Neuronal stem cell (in vitro differentiated cells): ENCODE measurements around the gene CDCP2. TPM values are rescaled to one million over a fixed set of nuclear protein-coding genes. Genes with fewer than 3 reads are reported as not detected.

Experiments
- DNase-seq: peaks from one replicate; pipeline ENCODE4 v3.0.0-alpha.2; 2013; ENCODE audit warnings: low spot score
- H2AFZ ChIP-seq: one replicate; pipeline ENCODE4 v1.6.1; 2013; ENCODE audit warnings: mild to moderate bottlenecking, low read length, inconsistent platforms
- H2AK5ac ChIP-seq: 2 replicates; pipeline ENCODE4 v1.6.1; 2013; ENCODE audit warnings: low read depth, mild to moderate bottlenecking, inconsistent platforms, low read length, moderate library complexity, mixed read lengths
- H2BK120ac ChIP-seq: 2 replicates; pipeline ENCODE4 v1.6.1; 2013; ENCODE audit warnings: low read depth, mild to moderate bottlenecking, inconsistent platforms, low read length, moderate library complexity, mixed read lengths
- H2BK12ac ChIP-seq: one replicate; pipeline ENCODE4 v1.6.1; 2013; ENCODE audit warnings: low read length, inconsistent platforms
- H2BK15ac ChIP-seq: 2 replicates; pipeline ENCODE4 v1.6.1; 2013; ENCODE audit warnings: mild to moderate bottlenecking, low read length, inconsistent platforms, mixed read lengths
- H2BK5ac ChIP-seq: one replicate; pipeline ENCODE4 v1.6.1; 2013; ENCODE audit warnings: inconsistent platforms, mild to moderate bottlenecking, low read length, moderate library complexity
- H3K14ac ChIP-seq: one replicate; pipeline ENCODE4 v1.6.1; 2013; ENCODE audit warnings: low read length, inconsistent platforms
- H3K18ac ChIP-seq: 2 replicates; pipeline ENCODE4 v1.6.1; 2013; ENCODE audit warnings: low read length, inconsistent platforms
- H3K23ac ChIP-seq: 2 replicates; pipeline ENCODE4 v1.6.1; 2013; ENCODE audit warnings: low read depth, mild to moderate bottlenecking, mixed read lengths, low read length, inconsistent platforms; ENCODE audit not compliant: poor library complexity
- H3K27ac ChIP-seq: replicated peaks from 3 replicates; pipeline ENCODE4 v1.5.1; 2013; ENCODE audit warnings: low read length, inconsistent platforms
- H3K27me3 ChIP-seq, 3 experiments: 2 replicates each; pipeline ENCODE4 v1.6.1; 2013; ENCODE audit warnings: low read length in 3 of 3, mild to moderate bottlenecking in 2 of 3, inconsistent platforms in 1 of 3, low read depth in 1 of 3, mixed read lengths in 1 of 3, moderate library complexity in 1 of 3; ENCODE audit not compliant: control insufficient read depth in 3 of 3, insufficient read depth in 3 of 3
- H3K36me3 ChIP-seq, 2 donors: replicated peaks in 1 of 2; 2 replicates each; pipeline ENCODE4 v1.6.1; 2013; ENCODE audit warnings: low read length in 2 of 2; ENCODE audit not compliant: control insufficient read depth in 2 of 2, insufficient read depth in 2 of 2
- H3K4ac ChIP-seq: 2 replicates; pipeline ENCODE4 v1.6.1; 2013; ENCODE audit warnings: inconsistent platforms, mild to moderate bottlenecking, low read length, moderate library complexity
- H3K4me1 ChIP-seq, 2 donors: 1 replicate in 1 of 2; 2 replicates in 1 of 2; pipeline ENCODE4 v1.6.1; 2013; ENCODE audit warnings: low read length in 2 of 2, low read depth in 1 of 2; ENCODE audit not compliant: control insufficient read depth in 2 of 2, insufficient read depth in 1 of 2
- H3K4me2 ChIP-seq: one replicate; pipeline ENCODE4 v1.6.1; 2013; ENCODE audit warnings: mild to moderate bottlenecking, low read length, inconsistent platforms; ENCODE audit not compliant: insufficient read depth, poor library complexity, severe bottlenecking
- H3K4me3 ChIP-seq, 2 donors: 2 replicates each; pipeline ENCODE4 v1.5.1; 2013; ENCODE audit warnings: low read length in 2 of 2, mild to moderate bottlenecking in 2 of 2, inconsistent platforms in 1 of 2, moderate library complexity in 1 of 2
- H3K79me1 ChIP-seq: one replicate; pipeline ENCODE4 v1.6.1; 2013; ENCODE audit warnings: low read depth, mild to moderate bottlenecking, inconsistent platforms, low read length, moderate library complexity
- H3K9ac ChIP-seq: one replicate; pipeline ENCODE4 v1.6.1; 2013; ENCODE audit warnings: mild to moderate bottlenecking, low read depth, low read length, inconsistent platforms; ENCODE audit not compliant: poor library complexity
- H3K9me3 ChIP-seq, 2 donors: replicated peaks in 1 of 2; 2 replicates each; pipeline versions ENCODE3 to v1.6.1; 2013; ENCODE audit warnings: low read length in 2 of 2, mild to moderate bottlenecking in 2 of 2, inconsistent platforms in 1 of 2, low read depth in 1 of 2, mixed read lengths in 1 of 2, moderate library complexity in 1 of 2; ENCODE audit not compliant: control insufficient read depth in 2 of 2, insufficient read depth in 1 of 2
- H4K8ac ChIP-seq: one replicate; pipeline ENCODE4 v1.6.1; 2013; ENCODE audit warnings: low read depth, mild to moderate bottlenecking, inconsistent platforms, low read length, moderate library complexity
- H4K91ac ChIP-seq: one replicate; pipeline ENCODE4 v1.6.1; 2013; ENCODE audit warnings: low read length, low read depth, mild to moderate bottlenecking, inconsistent platforms; ENCODE audit not compliant: poor library complexity
- WGBS, 2 donors: extraction: QIAGEN DNeasy Blood & Tissue Kit; methylation state at CpG; one replicate each; pipeline ENCODE4 v1.1.7; 2013; ENCODE audit warnings: missing lambda C conversion rate in 2 of 2, mixed read lengths in 1 of 2; ENCODE audit not compliant: insufficient read length in 2 of 2, insufficient replicate concordance in 1 of 2; ENCODE audit errors: extremely low coverage in 2 of 2; 5-methylcytosine and 5-hydroxymethylcytosine counted together
- small RNA-seq: library from polyadenylated mRNA; stranded (forward); fragments of <200 nt; extraction: miRNeasy Mini kit (QIAGEN cat#:217004); gene quantifications from one replicate; pipeline ENCODE3, GENCODE V24; 2013; ENCODE audit not compliant: insufficient read depth

The CDCP2 gene

GRCh38 chr1:54086754-54087153 lies 66.0 kb downstream of the CDCP2 start:
- Histone ChIP-seq H2AFZ (no peak overlapping the region), H3K4ac (no peak overlapping the region), H2BK5ac (no peak overlapping the region), H2AK5ac (no peak overlapping the region), H3K4me2 (no peak overlapping the region), H3K18ac (no peak overlapping the region), H3K23ac (peak overlapping the region; percentile 77), H3K27ac (no peak overlapping the region), H3K4me3 (no peak overlapping the region), H4K91ac (no peak overlapping the region), H4K8ac (no peak overlapping the region), H2BK12ac (no peak overlapping the region), H2BK15ac (no peak overlapping the region), H2BK120ac (no peak overlapping the region), H3K79me1 (peaks cover 2% of the 10 kb centered on the region), H3K9me3 (no peaks in the 10 kb centered on the region), H3K14ac (no peak overlapping the region), H3K36me3 (peaks cover 0 to 7% of the 10 kb centered on the region in 2 donors), H3K27me3 (no peaks in the 10 kb centered on the region), H3K4me1 (no peaks in the 10 kb centered on the region), H3K9ac (no peak overlapping the region)
- no peak for DNase-seq
- WGBS, 2 donors, result no CpG with 5 or more reads among the region's 1 CpG

DNA sequence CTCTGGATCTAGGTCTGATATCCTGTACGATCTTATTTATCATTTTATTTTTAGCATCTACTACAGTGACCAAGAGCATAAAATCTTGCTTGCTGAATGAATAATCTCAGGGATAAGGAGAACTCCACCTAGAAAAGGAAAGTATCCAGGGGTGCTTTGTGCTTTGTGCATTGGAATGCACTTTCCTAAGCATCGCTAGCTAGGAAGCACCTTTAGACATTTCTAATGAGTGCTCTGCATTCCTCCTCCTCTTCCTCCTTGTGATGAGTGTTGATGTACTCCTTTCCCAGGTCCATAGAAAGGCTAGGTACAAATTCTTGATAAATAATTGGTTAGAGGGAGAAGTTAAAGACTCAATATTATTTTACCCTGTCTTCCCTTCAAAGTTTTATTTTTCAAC lies 68.0 kb downstream of the CDCP2 start:
- WGBS, 2 donors, result no CpG with 5 or more reads among the region's 2 CpGs
- Histone ChIP-seq H3K4me1 (no peaks in the 10 kb centered on the region), H3K27me3 (no peaks in the 10 kb centered on the region), H3K79me1 (peaks cover 2% of the 10 kb centered on the region), H3K23ac (no peak overlapping the region), H2BK15ac (no peak overlapping the region), H3K4ac (no peak overlapping the region), H3K27ac (no peak overlapping the region), H2BK12ac (no peak overlapping the region), H3K9ac (no peak overlapping the region), H2BK120ac (no peak overlapping the region), H3K4me2 (no peak overlapping the region), H3K4me3 (no peak overlapping the region), H4K91ac (no peak overlapping the region), H3K14ac (no peak overlapping the region), H3K36me3 (peaks cover 0 to 4% of the 10 kb centered on the region in 2 donors), H2AK5ac (no peak overlapping the region), H2AFZ (no peak overlapping the region), H4K8ac (no peak overlapping the region), H3K9me3 (no peaks in the 10 kb centered on the region), H2BK5ac (no peak overlapping the region), H3K18ac (no peak overlapping the region)
- no peak for DNase-seq

Small RNA genes within 50 kb of the gene (small RNA-seq; reads per million reads assigned to genes)
- gene AL353898.1, result not detected
- gene AL353898.2, result not detected
